Testis (tissue), 2 donors: ENCODE measurements around the gene ANKS1B.

Experiments
- POLR2A ChIP-seq: fragments of 450-650 bp; IDR thresholded peaks from one replicate; pipeline ENCODE4 v1.6.1; 2017; ENCODE audit warnings: antibody characterized with exemption, mild to moderate bottlenecking, moderate library complexity
- TF ChIP-seq, protein P1 (sequence below), 3 experiments: fragments of 450-650 bp in 2 of 3; fragments of 200-600 bp in 1 of 3; sonication (generic) in 1 of 3; IDR thresholded peaks; one replicate each; pipeline ENCODE4 v1.5.1; 2016 to 2019; ENCODE audit warnings: antibody characterized with exemption in 3 of 3, mild to moderate bottlenecking in 2 of 3, moderate library complexity in 1 of 3

DNA sequence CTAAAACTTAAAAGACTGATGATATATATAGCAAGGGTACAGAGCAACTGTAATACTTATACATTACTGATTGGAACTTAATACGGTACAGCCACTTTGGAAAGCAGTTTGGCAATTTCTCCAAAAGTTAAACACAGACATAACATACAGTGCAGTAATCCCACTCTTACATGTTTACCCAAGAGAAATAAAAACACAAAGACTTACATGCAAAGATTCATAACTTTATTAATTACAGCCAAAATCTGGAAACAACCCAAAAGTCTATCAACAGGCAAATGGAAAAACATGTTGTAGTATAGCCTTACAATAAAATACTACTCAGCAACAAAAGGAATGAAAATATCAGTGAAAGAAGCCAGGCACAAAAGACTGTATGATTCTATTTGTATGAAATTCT, 252.6 kb downstream of the ANKS1B start:
- TF ChIP-seq POLR2A = no peak
- TF ChIP-seq, protein P1, sequence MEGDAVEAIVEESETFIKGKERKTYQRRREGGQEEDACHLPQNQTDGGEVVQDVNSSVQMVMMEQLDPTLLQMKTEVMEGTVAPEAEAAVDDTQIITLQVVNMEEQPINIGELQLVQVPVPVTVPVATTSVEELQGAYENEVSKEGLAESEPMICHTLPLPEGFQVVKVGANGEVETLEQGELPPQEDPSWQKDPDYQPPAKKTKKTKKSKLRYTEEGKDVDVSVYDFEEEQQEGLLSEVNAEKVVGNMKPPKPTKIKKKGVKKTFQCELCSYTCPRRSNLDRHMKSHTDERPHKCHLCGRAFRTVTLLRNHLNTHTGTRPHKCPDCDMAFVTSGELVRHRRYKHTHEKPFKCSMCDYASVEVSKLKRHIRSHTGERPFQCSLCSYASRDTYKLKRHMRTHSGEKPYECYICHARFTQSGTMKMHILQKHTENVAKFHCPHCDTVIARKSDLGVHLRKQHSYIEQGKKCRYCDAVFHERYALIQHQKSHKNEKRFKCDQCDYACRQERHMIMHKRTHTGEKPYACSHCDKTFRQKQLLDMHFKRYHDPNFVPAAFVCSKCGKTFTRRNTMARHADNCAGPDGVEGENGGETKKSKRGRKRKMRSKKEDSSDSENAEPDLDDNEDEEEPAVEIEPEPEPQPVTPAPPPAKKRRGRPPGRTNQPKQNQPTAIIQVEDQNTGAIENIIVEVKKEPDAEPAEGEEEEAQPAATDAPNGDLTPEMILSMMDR (IDR thresholded peaks at IDR 0.05) = no peak
